ENCODE data around the gene MRPL17. TPM values are rescaled to one million over a fixed set of nuclear protein-coding genes. Genes with fewer than 3 reads are reported as not detected.

Gene MRPL17
- total and polyA plus RNA-seq, 2 of the 13 experiments (the other 11 are each of a cell fraction or from before 2014, with no cell fraction given), result 59.4 to 90.0 TPM

DNA sequence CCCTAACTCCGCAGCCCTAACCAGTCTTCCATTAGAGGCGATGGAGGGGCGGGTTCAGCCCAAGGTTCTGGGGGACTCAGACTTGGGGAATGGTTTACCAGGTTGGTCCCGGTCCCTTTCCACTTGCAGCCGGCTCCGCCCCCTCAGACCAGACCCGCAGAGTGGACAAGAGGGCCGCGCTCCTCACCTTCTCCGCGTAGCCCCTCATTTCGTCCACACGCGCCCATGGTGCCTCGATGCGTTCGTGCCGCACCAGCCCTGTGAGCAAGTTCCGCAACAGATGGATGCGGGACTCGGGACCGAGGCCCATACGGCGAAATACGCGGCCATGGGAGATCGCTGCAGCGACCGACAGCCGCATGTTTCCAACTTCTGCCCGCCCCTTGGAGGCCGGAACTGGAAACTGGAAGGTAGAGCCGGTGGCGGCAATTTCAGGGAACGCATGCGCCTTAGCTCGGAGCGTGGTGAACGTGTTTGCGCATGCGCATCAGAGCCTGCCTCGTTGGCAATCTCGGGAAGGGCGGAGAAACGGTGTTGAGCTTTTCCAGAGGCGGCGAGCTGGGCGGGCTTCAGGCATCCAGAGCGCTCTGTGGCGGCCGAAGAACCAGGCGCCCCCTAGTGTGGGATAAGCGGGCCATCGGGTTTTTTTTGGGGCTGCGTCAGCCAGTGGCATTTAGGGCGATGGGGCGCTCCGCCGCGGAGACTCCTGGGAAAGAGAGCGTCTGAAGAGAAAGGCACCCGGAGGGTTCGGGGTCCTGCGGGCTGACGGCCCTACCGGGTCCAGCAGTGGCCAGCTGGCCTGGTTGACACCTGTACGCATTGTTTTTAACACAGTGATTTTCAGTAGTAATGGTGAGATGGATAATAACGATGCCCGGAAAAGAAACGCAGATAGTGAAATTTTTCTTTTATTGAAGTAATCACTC lies at the start of gene MRPL17 (continued):
- TF ChIP-seq, protein P1, sequence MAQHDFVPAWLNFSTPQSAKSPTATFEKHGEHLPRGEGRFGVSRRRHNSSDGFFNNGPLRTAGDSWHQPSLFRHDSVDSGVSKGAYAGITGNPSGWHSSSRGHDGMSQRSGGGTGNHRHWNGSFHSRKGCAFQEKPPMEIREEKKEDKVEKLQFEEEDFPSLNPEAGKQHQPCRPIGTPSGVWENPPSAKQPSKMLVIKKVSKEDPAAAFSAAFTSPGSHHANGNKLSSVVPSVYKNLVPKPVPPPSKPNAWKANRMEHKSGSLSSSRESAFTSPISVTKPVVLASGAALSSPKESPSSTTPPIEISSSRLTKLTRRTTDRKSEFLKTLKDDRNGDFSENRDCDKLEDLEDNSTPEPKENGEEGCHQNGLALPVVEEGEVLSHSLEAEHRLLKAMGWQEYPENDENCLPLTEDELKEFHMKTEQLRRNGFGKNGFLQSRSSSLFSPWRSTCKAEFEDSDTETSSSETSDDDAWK (CRISPR knock-in tag; IDR thresholded peaks at IDR 0.05), result no peak
- TF ChIP-seq NFKBIZ (CRISPR knock-in tag; IDR thresholded peaks at IDR 0.05) (0 out of 2 replicates have a peak, but pooled peaks have one; percentile 35), ZEB1 (IDR thresholded peaks at IDR 0.05; ENCODE audit: insufficient replicate concordance, low read depth) (no peak), CEBPB (IDR thresholded peaks at IDR 0.05; ENCODE audit: borderline replicate concordance, low read depth, low read length) (no peak; the same call in 1 of the 2 replicates), TGIF2 (CRISPR knock-in tag; IDR thresholded peaks at IDR 0.05) (peak; percentile 90), ZNF230 (CRISPR knock-in tag; IDR thresholded peaks at IDR 0.05) (peak; percentile 90; the same call in 1 of the 2 replicates), ZNF703 (CRISPR knock-in tag; IDR thresholded peaks at IDR 0.05; ENCODE audit: borderline replicate concordance) (no peak; the same call in 1 of the 2 replicates), DNMT3B (CRISPR knock-in tag; conservative IDR thresholded peaks at IDR 0.05) (no peak), ZSCAN29 (CRISPR knock-in tag; conservative IDR thresholded peaks at IDR 0.05) (0 out of 2 replicates have a peak, but pooled peaks have one; percentile 26), KDM5B (CRISPR knock-in tag; IDR thresholded peaks at IDR 0.05; ENCODE audit: borderline replicate concordance) (peak; percentile 96), ZNF558 (CRISPR knock-in tag; IDR thresholded peaks at IDR 0.05; ENCODE audit: borderline replicate concordance) (peak; percentile 98; the same call in 1 of the 2 replicates), ZNF891 (CRISPR knock-in tag; IDR thresholded peaks at IDR 0.05) (peak; percentile 99), PTBP1 (IDR thresholded peaks at IDR 0.05; ENCODE audit: low read depth, low read length, poor library complexity, severe bottlenecking) (no peak), PHF20 (CRISPR knock-in tag; IDR thresholded peaks at IDR 0.05) (peak; percentile 85), MAF1 (CRISPR knock-in tag; IDR thresholded peaks at IDR 0.05; ENCODE audit: borderline replicate concordance) (no peak)
- TF ChIP-seq, protein P2, sequence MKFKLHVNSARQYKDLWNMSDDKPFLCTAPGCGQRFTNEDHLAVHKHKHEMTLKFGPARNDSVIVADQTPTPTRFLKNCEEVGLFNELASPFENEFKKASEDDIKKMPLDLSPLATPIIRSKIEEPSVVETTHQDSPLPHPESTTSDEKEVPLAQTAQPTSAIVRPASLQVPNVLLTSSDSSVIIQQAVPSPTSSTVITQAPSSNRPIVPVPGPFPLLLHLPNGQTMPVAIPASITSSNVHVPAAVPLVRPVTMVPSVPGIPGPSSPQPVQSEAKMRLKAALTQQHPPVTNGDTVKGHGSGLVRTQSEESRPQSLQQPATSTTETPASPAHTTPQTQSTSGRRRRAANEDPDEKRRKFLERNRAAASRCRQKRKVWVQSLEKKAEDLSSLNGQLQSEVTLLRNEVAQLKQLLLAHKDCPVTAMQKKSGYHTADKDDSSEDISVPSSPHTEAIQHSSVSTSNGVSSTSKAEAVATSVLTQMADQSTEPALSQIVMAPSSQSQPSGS (CRISPR knock-in tag; IDR thresholded peaks at IDR 0.05), result peak; percentile 90
- TF ChIP-seq, protein P3, sequence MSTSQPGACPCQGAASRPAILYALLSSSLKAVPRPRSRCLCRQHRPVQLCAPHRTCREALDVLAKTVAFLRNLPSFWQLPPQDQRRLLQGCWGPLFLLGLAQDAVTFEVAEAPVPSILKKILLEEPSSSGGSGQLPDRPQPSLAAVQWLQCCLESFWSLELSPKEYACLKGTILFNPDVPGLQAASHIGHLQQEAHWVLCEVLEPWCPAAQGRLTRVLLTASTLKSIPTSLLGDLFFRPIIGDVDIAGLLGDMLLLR (CRISPR knock-in tag; IDR thresholded peaks at IDR 0.05), result 0 out of 2 replicates have a peak, but pooled peaks have one; percentile 24
- TF ChIP-seq, protein P4, sequence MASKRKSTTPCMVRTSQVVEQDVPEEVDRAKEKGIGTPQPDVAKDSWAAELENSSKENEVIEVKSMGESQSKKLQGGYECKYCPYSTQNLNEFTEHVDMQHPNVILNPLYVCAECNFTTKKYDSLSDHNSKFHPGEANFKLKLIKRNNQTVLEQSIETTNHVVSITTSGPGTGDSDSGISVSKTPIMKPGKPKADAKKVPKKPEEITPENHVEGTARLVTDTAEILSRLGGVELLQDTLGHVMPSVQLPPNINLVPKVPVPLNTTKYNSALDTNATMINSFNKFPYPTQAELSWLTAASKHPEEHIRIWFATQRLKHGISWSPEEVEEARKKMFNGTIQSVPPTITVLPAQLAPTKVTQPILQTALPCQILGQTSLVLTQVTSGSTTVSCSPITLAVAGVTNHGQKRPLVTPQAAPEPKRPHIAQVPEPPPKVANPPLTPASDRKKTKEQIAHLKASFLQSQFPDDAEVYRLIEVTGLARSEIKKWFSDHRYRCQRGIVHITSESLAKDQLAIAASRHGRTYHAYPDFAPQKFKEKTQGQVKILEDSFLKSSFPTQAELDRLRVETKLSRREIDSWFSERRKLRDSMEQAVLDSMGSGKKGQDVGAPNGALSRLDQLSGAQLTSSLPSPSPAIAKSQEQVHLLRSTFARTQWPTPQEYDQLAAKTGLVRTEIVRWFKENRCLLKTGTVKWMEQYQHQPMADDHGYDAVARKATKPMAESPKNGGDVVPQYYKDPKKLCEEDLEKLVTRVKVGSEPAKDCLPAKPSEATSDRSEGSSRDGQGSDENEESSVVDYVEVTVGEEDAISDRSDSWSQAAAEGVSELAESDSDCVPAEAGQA (IDR thresholded peaks at IDR 0.05; ENCODE audit: low read depth), result 0 out of 2 replicates have a peak, but pooled peaks have one; percentile 41
- TF ChIP-seq, protein P4 (CRISPR knock-in tag; IDR thresholded peaks at IDR 0.05; ENCODE audit: borderline replicate concordance), result no peak

Data from HepG2 (cell line).